HG03354 (cell line): ENCODE data around the gene TEX44.

Source experiments
- ATAC-seq: cut with Tn5 transposase; IDR thresholded peaks from one replicate; pipeline ENCODE4 v1.9.1; 2021; ENCODE audit warnings: mild to moderate bottlenecking; ENCODE audit not compliant: unreplicated experiment, poor library complexity, severe bottlenecking

The TEX44 gene

DNA sequence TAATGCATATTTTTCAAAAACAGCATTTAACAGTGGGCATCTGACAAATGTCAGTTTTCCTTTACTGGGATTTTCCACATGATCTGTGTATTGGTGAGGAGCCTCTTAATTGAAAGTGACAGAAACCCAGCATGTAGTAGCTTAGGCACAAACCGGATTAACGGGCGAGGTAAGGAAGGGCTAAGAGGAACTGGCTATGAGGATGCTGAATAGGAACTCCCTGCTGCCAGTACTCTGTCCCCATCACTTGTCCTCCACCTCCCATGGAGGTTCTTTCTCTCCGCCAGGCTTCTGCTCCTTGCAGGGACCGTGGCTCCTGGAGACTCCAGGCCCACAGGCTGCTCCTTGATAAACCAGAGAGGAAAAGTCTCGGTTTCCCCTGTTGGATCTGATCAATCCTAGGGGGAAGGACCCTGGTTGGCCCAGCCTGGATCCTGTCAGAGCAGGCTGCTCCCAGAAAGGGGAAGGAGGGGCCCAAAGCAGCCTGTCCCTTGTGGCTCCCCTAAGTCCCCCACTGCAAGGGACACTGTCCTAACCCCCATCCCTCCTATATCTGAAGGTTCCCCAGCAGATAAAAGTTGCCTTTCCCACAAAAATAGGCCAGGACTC is 10.3 kb downstream of the TEX44 start:
- ATAC-seq: no peak

DNA sequence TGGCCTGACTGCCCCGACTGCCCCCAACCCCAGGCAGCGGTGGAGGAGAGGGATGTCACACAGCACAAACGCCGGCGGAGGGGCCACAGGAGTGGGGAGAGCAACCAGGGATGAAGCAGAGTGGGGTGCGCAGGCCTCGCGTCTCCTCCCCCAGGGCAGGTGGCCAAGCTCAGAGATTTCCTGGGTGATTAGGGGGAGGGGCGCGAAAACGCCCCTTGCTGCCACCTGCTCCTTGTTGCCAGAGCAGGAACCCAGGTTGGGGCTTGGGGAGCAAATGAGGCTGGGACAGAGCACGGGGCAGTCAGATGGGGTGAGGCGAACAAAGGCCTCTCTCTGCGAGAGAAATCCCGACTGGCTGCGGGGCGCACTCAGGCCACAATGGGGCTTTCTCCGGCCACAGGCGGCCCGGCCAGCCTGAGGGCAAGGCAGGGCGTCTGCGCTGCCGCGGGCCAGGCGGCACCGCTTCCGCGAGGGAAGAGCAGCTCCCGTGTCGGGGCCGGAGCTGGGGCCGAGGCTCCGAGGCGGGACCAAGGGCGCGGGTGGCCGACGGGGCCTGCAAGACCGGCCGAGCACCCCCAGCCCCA is 11.5 kb downstream of the TEX44 start:
- no peak for ATAC-seq

DNA sequence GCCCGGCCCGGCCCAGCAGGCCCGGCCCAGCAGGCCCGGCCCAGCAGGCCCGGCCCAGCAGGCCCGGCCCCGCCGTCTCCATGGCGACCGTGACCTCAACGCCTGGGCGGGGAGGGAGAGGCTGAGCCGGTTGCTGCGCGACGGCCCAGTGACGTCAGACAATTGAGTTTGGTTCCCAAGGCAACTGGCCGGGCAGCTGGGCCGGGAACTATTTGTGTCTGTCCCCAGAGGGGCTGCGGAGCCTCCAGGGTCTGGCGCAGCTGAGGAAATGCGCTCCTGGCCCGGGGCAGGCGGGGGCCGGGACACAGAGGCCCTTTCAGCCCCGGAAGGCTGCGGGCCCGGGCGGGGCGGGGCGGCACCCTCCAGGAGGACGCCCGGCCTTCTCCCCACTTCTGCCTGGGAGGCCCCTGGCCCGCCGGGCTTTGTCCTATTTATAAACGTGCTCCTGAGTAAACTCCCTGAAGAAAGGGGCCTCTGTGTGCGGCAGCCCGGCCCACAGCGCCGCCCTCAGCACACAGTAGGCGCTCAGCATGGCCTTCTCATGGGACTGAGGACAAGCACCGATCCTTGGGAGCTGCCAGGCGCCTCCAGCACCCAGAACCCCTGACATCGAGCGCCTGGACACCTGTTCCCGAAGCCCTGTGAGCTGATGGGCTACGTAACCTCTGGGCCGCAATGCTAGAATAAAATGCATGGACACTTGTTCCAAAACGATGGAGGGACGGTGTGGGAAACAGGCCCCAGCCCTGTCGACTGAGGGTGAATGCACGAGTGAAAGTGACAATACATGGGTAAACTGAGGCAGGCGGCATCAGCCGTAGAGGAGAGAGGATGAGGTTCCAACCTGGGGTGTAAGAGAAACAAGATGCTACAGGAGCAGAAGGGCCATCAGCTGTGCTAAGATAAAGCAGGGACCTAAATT is 12.3 kb downstream of the TEX44 start:
- ATAC-seq: peak; percentile 89

DNA sequence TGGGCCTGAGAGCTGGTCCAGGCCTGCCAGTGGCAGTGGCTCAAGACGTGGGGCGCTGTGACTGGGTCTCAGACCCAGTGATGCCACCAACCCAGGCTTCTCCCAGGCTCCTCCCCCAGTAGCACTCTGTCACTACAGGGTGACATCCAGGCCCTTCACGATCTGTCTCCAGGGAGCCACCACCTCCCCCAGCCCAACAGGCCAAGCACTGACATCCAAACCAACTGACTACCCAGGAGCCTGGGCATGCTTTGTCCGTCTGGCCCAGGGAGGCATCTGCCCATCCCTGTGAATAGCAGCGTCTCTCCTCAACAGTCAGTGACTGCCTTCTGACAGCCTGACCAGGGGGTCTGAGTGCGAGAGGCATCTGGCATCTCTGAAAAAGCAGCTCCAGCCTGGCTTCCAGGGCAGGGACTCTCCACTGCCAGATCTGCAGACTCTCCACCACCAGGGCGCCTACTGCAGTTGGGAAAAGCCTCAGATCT is 13.0 kb downstream of the TEX44 start:
- no peak for ATAC-seq

DNA sequence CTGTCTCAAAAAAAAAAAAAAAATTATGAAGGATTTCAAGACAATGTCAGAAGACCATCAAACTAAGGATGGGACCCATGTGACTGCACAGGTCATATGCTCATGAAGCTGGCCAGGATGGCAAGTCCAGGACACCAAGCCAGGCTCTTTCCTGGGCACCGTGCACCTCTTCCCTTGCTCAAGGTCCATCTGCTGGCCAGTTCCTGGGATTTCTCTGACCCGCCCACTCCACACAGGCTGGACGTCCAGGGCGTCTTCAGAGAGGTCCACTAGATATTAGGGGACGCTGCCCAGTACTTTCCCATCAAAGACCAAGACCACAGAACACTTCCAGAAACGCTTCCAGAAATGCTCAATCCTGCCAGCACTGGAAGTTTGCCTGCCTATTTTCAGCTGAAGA is 14.3 kb downstream of the TEX44 start:
- ATAC-seq: no peak

DNA sequence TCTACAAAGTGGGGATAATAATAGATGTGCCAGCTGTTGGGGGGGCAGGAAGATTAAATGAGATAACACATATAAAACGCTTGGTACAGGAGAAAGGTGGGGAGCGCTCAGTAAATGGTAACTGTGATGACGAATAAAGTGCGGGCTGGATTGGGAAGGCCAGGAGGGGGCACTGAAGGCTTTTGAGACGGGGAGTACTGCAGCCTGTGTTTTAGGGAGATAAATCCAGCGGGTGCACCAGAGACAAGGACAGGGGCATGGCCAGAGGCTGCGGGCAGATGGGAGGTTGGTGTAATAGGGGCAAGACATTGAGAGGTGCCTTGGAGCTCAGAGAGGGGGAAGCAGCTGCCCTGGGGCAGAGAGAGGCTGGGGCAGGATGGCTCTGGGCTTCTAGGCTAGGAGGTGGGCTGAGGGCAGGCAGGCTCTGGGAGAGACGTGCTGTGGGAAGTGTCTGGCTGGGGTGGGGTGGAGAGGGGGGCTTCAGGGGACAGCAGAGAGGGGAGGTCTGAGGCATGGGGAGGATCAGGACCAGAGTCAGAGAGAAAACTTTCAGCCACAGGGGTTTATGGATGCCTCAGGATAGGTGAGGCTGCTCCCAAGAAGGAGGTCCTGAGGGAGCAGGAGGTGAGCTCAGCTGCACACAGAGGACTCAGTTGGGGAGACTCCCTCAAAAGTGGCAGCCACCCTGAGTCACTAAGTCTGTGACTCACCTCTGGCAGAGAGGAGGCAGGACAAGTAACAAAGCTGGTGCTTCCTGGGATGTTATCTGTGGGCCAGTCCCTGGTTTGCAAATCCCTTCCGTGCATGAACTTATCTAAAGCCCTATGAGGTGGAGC is 18.8 kb downstream of the TEX44 start:
- no peak for ATAC-seq

DNA sequence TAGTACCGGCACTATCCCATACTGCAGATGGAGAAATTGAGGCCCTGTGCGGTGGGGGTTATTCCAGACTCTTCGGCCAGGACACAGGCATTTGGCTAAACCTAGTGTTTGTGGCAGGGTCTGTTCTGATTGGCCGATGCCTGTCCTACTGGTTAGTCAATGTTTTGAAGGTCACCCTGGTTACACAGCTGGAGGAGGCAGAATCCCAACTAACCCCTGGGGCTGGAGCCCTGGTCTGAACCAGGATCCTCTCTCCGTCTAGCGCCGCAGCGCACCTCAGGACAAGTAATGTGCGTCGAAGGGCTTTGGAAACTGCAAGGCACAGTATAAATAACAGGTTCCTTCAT is 19.4 kb downstream of the TEX44 start:
- no peak for ATAC-seq

DNA sequence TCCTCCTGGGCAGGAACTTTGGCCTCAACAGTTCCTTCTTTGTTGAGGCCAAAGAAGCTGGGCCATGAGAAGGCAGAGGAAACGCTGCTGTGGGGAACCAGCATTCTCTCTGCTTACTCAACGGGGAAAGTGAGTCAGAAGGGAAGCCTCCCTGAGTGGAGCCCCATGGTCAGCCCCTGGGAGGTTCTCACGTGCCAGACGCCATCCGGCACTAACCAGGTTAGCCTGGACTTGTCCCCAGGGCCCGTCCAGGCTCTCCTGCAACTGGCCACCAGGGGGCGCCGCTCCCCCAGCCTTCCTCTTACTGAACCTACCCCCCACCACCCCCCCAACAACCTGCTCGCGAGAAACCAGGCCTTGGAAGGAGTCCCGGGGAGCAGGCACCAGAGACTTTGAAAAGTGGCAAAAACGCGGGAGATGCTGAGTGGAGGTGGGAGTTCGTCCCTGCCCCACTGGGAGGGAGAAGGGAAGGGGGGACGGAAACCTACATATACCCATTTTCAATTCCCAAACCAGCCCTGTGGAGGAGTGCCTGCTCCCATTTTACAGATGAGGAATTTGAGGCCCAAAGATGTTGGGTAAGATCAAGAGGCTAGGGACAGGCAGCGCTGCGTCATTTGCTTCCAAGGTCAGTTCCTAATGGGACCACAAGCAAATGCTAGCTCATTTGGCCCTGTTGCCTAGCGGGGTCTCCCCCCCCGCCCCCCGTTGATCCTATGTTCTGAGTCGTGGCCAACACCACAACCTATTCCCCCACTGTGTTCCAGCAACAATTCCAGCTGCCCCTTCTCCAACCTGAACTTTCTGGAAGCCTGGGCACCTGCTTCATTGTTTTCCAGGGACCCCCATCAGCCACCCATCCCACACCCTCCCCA is 20.0 kb downstream of the TEX44 start:
- peak; percentile 49 for ATAC-seq

DNA sequence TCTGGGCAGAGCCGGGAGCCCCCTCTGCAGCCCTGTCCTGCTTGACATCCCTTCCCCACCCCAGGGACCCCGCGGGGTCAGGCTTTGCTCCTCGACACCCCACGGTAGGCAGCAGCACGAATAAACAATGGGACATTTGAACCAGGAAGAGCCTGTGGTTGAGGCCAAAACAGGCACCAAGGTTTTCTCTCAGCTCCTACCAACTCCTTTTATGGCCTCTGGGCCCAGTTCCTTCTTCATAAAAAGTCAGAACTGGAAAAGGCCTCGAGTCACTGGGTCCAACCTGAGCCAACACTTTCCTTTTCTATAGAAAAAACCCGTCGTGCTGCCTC is 20.6 kb downstream of the TEX44 start:
- ATAC-seq: no peak

DNA sequence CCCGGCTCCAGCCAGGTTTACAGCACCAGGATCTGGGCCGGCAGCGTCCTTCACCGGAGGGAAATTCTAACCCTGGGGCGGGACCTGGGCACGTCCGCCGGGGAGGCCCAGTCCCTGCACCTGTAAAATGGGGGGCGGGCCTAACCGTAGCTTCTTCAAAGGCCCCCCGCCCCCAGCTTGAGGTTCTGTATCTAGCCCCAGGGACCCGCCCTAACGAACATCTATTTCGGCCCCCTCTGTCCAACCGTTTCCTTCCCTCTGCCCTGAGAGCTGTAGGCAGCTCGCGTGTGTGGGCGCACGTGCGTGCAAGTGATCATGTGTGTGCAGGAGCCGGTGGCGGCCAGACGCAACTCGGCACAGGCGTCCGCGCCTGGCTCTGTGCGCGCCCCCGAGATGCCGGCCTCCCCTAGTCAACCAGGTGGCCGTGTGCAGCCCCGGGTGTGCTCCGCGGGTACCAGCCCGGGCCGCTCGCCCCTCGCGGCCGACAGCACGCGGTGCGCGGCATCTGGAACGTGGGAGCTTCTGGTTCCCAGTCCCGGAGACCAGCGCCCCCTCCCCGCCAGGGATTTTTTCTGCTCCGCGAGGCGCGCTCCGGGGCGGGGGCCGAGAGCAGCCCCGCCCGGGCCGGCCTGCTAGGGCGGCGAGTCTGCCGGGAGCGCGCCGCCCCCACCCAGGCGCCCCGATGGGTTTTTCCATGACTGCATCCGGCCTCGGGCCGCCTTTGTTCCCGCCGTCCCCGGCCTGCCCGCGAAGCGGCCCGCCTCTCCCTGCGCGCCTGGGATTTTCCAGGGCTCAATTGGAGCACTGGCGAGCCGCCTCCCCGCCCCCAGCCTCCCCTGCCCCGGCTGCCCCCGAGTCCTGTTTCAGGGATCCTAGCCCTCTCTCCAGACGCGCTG is 21.2 kb downstream of the TEX44 start:
- peak; percentile 71 for ATAC-seq

DNA sequence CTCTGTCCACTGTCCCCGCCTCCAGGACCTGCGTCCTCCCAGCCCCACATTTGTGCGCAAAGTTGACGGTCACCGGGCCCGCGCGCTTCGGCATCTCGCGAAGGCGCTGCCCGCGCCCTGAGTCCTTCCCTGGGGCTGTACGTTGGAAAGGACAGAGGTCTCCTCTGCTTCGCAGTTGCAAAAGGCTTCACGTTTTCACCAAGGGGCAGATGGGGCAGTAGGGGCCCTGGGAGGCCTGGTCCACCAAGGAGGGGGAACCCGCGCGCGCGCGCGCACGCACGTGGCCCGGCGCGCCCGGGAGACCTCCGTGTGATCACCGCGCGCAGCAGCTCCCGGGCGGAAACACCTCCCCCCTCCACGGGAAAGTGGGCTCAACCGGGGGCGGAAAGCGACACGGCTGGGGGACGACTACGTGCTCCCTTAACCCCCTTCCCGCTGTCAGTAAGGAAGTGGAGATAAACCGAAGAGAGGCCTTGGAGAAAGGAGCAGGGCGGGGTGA is 21.9 kb downstream of the TEX44 start:
- peak; percentile 17 for ATAC-seq

DNA sequence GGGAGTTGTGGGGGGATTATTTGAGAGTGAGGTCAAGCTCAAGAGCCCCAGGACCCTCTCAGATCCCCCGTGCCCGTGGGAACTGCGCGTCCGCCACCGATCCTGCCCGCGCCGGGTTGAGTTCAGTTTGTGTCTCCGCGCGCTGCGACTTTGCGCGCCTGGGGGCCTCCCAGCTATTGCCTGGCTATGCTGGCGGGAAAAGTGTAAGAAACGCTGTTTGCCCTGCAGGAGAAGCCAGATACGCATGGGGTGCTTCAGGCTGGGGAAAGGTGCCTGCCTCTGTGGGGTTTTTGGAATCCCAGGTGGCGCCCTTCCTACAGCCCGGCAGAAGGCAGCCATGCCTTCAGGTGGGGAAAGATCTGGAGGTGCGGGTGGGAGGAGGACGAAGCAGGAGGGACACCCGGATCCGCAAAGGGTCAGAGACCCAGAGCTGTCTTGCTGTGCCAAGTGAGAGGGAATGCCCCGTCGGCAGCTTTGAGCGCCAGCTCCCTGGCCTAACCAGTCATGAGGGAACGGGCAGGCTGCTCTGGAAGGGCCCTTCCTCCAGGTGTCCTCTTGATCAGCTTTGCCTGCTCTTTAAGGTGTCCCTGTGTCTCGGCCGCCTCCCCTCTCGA is 22.5 kb downstream of the TEX44 start:
- no peak for ATAC-seq

DNA sequence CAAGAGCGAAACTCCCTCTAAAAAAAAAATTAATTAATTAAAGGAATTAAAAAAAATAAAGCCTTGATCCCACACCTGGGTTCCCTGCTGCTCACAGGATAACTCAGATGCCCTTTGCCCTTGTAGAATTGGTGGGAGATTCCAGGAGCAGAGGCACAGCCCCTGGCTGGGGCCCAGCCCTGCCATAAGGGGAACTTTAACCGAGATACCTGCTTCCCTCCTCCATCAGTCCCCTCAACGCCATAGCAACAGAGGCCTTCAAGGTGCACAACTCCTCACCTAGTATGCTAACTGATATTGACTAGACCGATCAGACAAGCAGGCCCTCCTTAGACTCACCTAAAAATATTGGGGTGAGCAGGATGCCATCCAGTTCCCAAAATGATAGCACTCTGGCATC is 23.6 kb downstream of the TEX44 start:
- no peak for ATAC-seq

DNA sequence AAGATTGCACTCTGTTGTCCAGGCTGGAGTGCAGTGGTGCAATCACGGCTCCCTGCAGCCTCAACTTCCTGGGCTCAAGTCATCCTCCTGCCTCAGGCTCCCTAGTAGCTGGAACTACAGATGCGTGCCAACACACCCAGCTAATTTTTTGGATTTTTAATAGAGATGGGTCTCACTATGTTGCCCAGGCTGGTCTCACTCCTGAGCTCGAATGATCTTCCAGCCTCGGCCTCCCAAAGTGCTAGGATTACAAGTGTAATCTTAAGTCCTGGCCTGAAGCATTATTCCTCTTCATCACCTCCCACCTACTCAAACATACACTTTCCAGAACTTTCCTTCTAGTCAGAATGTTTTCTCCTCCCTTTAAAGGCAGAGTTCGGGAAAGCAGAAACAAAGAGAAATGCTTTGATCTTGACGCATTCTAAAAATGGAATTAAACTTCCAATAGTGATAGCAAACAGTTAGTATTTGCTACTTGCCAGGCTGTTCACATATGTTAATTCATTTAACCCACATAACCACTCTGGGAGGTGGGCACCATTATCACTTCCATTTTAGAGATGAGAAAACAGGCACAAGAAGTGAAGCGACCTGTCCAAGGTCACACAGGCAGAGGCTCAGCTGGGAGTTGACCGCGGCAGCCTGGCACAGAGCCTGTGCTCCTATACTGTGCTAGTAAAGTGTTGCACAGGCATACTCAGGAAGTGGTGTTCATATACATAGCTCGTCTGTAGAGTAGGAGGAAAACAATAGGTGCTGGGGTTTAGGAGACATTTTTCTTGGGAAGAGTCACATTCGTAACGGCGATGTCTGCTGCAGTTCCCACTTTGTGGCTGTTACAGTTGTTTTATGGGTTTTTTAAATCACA is 24.6 kb downstream of the TEX44 start:
- ATAC-seq: no peak

DNA sequence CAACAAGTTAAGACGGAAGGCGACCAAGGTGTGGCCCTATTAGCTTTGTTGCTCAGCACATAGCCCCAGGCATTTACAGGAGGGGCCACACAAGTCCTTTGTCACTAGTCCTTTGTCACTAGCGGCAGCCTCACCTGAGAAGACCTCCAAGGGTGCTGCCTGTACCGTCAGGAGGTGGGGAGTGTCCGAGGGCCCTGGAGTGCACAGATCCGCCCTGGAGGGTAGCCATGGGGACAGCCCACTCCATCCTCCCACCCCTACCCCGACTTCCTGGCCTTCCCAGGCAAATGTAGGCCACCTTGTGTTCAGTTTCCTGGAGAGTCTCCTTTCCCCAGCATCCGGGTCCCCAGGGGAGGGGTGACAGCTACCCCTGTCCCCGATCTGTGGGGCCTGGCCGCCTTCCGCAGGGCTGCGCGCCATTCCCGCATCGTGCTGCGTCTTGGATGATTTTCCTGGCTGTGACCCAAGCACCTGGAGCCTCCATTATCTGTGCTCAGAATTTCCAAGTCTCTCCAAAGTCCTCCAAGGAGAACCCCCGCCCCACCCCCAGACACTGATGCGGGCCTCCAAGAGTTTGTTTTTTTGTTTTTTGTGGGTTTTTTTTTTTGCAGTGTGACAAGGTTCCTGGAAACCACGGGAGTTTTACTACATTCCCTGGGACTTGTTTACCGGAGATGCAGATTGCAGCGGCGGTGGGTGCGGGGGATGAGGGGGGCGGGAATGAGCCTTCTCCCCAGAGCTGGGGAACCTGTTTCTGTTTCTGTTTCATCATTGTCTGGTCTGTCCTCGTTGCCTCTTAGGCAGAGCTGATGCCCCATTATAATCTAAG is 28.6 kb downstream of the TEX44 start:
- no peak for ATAC-seq

DNA sequence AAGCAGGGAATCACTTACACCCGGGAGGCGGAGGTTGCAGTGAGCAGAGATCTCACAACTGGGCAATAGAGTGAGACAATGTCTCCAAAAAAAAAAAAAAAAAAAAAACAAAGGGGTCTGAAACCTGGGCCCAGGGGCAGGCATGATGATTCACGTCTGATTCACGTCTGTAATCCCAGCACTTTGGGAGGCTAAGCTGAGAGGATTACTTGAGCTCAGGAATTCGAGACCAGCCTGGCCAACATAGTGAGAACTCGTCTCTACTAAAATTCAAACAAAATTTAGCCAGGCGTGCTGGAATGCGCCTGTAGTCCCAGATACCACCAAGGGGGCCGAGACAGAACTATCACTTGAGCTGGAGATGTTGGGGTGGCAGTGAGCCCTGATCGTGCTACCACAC is 30.3 kb downstream of the TEX44 start:
- ATAC-seq: no peak
